Limb (tissue), 2 donors: ENCODE data around the gene LRRN2.

Source experiments
- DNase-seq, 2 donors: peaks; one replicate each; pipeline ENCODE4 v3.0.0-alpha.2; 2016; ENCODE audit errors: extremely low spot score in 2 of 2

The LRRN2 gene

GRCh38 chr1:204663644-204664383, 21.7 kb downstream of the LRRN2 start:
- DNase-seq: no peak

GRCh38 chr1:204662530-204662929, 23.0 kb downstream of the LRRN2 start:
- DNase-seq: no peak

- DNase-seq: no peak
Measured at GRCh38 chr1:204660509-204660908, 25.0 kb downstream of the LRRN2 start.

GRCh38 chr1:204659056-204659455, 26.5 kb downstream of the LRRN2 start:
- no peak for DNase-seq

- no peak for DNase-seq
Measured at GRCh38 chr1:204658295-204658694, 27.2 kb downstream of the LRRN2 start.

GRCh38 chr1:204653590-204654340, 31.8 kb downstream of the LRRN2 start:
- no peak for DNase-seq

- no peak for DNase-seq
Measured at GRCh38 chr1:204652497-204652896, 33.0 kb downstream of the LRRN2 start.

GRCh38 chr1:204651843-204652421, 33.6 kb downstream of the LRRN2 start:
- peak in 1 of 2 donors; percentile 55 for DNase-seq

GRCh38 chr1:204650911-204651570, 34.5 kb downstream of the LRRN2 start:
- DNase-seq: no peak

GRCh38 chr1:204649721-204650521, 35.6 kb downstream of the LRRN2 start:
- DNase-seq: no peak

GRCh38 chr1:204648576-204648975, 37.0 kb downstream of the LRRN2 start:
- no peak for DNase-seq

GRCh38 chr1:204647805-204648153, 37.8 kb downstream of the LRRN2 start:
- no peak for DNase-seq

- DNase-seq: peak in 1 of 2 donors; percentile 32
Measured at GRCh38 chr1:204647114-204647804, 38.3 kb downstream of the LRRN2 start.

- no peak for DNase-seq
Measured at GRCh38 chr1:204645666-204646065, 39.9 kb downstream of the LRRN2 start.

- no peak for DNase-seq
Measured at GRCh38 chr1:204645251-204645650, 40.3 kb downstream of the LRRN2 start.

GRCh38 chr1:204643503-204643902, 42.0 kb downstream of the LRRN2 start:
- no peak for DNase-seq

- DNase-seq: no peak
Measured at GRCh38 chr1:204641936-204642335, 43.6 kb downstream of the LRRN2 start.

GRCh38 chr1:204641455-204641854, 44.1 kb downstream of the LRRN2 start:
- no peak for DNase-seq

GRCh38 chr1:204640578-204640977, 45.0 kb downstream of the LRRN2 start:
- DNase-seq: no peak

GRCh38 chr1:204634260-204634910, 51.2 kb downstream of the LRRN2 start:
- no peak for DNase-seq
